Epithelial cell of esophagus (primary cell): ENCODE results near the gene KLK12.

Experiments
- DNase-seq: peaks from one replicate; pipeline ENCODE4 v3.0.0; 2010; ENCODE audit warnings: low read depth
- H3K4me3 ChIP-seq: 2 replicates; pipeline ENCODE4 v1.5.1; 2011; ENCODE audit warnings: mild to moderate bottlenecking, low read length, control low read depth
- CTCF ChIP-seq: IDR thresholded peaks from 2 replicates; pipeline ENCODE4 v1.5.1; 2011; ENCODE audit warnings: low read depth, mild to moderate bottlenecking, low read length, control low read depth, inconsistent platforms; ENCODE audit not compliant: insufficient read depth; ENCODE audit errors: missing control alignments

Gene KLK12

GRCh38 chr19:51059715-51060114 is 24.9 kb upstream of the KLK12 start:
- no peak for TF ChIP-seq CTCF
- DNase-seq: no peak
- H3K4me3 ChIP-seq: no peak overlapping the region

GRCh38 chr19:51055866-51056265 is 21.1 kb upstream of the KLK12 start:
- DNase-seq: no peak
- TF ChIP-seq CTCF: no peak
- no peak overlapping the region for H3K4me3 ChIP-seq

GRCh38 chr19:51047031-51047335 is 12.2 kb upstream of the KLK12 start:
- TF ChIP-seq CTCF: no peak
- DNase-seq: no peak
- no peak overlapping the region for H3K4me3 ChIP-seq

- no peak for DNase-seq
- TF ChIP-seq CTCF: no peak
- H3K4me3 ChIP-seq: no peak overlapping the region
These were observed 9.5 kb upstream of the KLK12 start for GRCh38 chr19:51044327-51044726.

- no peak for DNase-seq
- TF ChIP-seq CTCF: no peak
- no peak overlapping the region for H3K4me3 ChIP-seq
These were observed 8.7 kb upstream of the KLK12 start for GRCh38 chr19:51043497-51043896.

- no peak overlapping the region for H3K4me3 ChIP-seq
These were observed 5.3 kb upstream of the KLK12 start for GRCh38 chr19:51040151-51040550.

More at GRCh38 chr19:51040151-51040550, 5.3 kb upstream of the KLK12 start:
- no peak for DNase-seq
- no peak for TF ChIP-seq CTCF
